Effector CD8-positive, alpha-beta T cell (primary cell): ENCODE results near the gene NAPB.
"Not testable (repeated sequence)": the region's sequence is repeated elsewhere in the genome, so short reads cannot be mapped to it uniquely, and the experiment has no call there.

ENCODE experiments used
- DNase-seq: peaks from one replicate; lab custom pipeline; 2025; lab: John Stamatoyannopoulos, UW

Gene NAPB

DNA sequence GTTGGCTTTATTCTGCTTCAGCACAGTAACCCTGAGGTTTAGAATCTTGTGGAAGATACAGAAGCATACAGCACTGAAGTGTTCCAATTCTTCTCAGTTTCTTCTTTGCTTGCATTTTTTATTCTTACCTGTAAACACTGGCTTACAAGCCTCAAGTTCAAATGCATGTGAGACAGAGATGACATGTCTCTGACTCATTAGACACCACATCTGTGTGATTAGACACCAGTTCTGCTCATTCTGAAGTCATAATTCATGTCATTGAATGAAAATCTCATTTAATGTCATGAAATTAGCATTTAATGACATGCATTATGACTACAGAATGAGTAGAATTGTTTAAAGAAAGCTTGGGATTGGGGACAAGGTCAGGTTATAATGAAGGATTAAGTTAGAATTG lies 53.5 kb downstream of the NAPB start:
- no peak for DNase-seq

DNA sequence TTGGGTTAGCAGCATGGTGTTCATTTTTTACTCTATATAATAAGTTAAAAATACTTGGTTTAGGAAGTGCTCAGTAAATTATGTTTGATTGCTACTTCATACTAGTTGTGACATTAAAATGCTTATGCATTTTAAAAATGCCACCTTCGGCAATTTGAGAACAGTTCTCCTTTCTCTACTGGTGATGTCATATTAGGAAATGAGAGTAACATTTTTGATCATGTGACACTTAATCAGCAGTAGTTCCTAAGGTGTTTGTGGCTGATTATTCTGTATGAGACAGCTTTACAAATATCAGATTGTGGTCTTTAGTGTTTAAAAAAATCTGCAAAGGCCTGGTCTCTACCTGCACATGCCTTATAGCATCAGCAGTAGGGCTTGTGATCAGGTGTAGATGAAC lies 54.9 kb downstream of the NAPB start:
- no peak for DNase-seq

DNA sequence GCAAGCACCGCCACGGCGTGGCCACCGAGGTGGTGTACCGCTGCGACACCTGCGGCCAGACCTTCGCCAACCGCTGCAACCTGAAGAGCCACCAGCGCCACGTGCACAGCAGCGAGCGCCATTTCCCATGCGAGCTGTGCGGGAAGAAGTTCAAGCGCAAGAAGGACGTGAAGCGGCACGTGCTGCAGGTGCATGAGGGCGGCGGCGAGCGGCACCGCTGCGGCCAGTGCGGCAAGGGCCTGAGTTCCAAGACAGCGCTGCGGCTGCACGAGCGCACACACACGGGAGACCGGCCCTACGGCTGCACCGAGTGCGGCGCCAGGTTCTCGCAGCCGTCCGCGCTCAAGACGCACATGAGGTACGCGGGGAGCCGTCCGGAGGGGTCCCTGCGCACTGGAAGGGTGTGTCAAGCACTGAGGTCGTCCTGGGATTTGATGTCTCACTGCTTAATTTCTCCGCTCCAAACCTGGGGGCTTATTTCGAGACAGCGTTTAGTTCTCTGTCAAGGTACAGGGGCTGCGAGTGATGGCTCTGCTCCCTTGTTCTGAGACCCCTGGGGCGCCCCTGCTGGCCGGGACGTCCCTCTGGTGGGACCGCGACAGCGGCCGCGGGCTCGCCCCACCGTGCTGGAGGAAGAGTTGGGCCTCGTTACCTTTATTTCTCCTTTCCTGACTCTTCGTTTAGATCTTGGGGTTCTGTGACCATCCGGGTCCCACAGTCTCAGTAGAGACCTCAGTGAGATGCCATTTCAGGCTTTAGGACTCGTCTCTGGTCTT lies 55.7 kb downstream of the NAPB start:
- no peak for DNase-seq

DNA sequence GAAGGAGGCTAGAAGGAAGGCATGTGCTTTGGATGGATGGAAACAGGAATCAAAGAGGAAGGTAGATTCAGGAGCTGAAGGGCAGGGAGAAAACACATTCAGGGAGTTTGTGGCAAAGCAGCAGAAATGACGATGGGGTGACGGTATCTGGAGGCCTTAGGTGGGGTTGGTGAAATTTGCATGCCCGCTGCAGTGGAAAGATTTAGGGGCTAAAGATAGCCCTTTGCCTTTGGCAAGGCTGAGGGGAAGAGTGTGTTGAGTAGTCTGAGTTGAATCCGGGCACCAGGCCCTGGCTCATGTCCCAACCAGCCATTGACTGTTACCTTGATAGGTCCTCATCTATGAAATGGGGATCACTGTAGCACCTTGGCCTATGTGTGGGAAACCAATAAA lies 58.0 kb downstream of the NAPB start:
- DNase-seq = no peak

DNA sequence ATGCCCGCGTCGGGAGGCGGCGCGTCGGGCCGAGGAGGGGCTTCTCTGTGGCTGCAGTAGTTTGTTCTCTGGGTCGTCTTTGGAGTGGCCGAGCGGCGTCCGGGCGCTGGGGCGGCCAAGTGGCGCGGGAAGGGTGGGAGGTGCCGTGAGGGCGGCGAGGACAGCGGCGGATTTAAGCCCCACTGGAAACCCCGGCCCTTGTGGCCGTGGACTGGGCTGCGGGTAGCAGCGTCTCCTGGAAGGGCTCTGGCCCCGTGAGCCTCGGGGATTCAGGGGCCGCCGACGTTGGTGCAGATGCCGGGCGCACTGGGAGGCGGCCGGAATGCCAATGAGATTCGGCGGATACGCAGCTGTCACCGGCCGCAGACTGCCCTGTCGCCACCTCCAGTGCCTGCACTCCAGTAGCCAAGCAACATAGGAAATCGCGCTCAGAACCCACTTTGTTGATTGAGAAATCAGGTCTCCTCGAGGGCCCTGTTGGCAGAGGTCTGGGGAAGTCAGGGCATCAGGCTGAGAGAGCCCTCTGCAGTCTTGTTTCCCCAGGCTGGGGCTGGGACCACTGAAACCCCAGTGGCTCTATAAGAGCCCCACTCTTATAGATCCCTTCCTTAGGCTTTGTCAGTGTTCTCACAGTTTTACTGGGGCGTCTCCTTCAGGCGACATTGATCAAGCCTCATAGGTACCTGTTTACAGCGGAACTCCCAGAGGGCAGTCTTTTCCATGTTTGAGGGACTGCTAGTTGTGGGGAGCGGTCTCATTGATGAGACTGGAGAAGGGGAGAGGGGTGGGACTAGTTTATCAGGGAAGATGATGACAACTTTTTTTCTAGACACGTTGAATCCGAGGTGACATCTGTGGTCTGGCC lies 58.7 kb downstream of the NAPB start:
- DNase-seq = no peak

DNA sequence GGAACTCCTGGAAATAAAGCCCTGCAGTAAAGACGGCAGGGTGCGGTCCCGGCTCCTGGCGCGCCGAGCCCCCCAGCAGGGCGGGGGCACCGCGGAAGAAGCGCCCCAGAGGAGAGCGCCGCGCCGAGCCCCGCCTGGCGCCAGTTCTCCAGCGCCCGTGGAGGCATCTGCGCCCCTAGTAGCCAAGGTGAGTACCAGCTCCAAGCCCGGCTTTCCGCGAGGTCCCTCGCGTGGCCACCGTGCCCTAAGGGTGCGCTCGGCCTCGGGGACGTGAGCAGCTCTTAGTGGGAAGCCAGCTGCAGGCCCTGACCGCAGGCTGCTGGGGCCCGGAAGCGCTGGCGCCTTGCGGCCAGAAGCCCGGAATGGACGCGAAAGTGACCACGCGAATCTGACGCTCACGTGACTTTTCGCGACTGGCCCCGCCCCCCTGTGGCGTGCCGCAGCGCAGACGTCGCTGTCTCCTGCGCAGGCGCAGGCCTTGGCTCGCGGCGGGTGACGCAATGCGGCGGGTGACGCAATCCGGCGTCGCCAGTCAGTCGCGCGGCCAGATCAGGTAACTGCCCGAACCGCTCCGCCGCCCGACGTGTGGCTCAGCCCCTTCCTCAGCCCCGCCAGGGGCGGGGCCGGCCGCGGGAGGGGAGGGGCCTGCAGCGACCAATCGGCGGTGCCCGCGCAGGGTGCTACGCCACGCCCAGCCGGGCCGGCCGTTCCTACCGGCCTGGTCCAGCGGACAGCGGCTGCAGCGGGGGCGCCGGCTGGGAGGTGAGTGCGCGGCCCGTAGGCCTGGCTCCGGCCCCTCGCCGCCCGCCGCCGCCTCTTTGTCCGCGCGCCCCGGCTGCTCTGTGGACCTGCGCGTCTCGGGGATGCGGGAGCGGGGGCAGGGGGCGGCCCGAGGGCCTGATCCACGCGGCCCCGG lies 59.6 kb downstream of the NAPB start, which contains the start of gene GZF1:
Gene GZF1 (plus strand): TSS at position 707 of the 916 bp plus-strand sequence. CDS start 2,202 bp downstream, outside the sequence.
- DNase-seq = peak; percentile 96

DNA sequence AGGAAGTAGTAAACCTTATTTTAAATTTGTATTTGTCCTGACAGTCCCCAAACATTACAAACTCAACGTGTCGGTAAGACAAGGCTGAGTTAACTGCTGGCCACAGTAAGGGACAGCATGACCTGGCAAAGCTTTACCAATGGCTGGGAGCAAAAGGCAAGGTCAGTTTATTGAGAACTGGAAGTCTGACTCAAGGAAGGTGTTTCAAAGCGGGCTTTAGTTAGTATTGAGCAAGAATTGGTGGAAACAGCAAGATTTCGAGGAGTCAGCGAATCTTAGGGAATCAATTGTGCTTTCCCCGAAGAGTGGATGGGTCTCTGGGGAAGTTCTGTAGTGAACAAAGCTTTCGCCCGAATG lies 60.2 kb downstream of the NAPB start:
- no peak for DNase-seq

DNA sequence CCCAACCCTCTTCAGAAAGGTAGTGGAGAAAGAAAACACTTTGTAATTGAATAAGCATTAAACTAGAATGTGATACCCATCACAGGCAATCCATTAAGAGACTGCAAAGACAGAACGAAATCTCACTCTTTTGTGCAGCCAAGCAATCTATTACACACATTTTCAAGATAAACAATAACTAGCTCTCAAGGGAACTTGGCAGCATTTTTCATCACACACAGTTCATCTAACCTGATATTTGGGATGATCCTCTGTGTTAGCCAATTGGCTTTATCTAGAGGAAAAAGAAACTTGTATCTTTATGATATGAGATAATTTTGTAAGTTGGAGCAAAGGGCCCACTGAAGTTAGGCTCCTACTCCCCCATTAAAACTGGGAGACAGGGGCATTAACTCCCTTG lies 60.8 kb downstream of the NAPB start:
- no peak for DNase-seq

DNA sequence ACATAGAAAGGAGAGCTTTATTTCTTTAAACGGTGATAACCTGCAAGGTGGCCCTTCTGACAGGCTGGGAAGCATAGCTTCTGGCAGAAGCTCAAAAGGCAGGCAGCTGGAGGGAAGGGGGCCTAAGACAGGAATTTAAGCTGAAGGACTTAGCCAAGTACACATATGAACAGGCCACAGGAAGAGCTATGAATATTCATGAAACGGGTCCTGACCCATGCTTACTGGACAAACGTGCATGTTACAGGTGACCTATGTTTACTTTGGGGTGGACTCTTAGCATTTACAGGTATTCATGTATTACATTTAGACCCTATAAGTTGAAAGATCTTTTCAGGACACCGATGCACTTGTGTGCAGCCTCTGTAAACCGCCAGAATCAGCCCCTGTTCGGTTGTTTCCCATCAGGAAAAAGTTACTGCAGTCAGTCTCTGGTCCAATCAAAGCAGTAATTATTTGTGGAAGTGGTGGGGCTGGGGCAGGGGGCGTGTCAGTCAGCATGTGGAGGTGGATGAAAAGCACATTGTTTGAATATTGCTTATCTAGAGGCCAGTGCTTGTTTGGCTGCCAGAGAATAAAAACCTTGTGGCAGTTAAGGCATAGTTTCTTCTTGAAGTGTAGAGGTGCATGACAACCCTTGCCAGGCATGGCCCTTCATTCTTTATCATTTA lies 62.2 kb downstream of the NAPB start:
- DNase-seq = no peak

DNA sequence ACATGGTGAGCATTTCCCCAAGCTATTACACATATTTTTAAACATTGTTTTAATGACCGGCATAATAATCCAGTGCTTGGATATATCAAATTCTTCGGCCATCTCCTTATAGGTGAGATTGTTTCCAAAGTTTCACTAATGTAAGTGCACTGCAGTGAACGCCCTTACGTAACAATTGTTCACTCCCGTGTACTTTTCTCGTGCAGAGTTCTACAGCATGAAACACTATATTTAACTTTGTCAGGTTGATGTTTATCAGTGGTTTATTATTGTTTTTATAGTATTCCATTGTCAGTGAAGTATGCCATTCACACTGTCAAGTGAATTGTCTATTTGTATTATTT lies 62.8 kb downstream of the NAPB start:
- DNase-seq = no peak

DNA sequence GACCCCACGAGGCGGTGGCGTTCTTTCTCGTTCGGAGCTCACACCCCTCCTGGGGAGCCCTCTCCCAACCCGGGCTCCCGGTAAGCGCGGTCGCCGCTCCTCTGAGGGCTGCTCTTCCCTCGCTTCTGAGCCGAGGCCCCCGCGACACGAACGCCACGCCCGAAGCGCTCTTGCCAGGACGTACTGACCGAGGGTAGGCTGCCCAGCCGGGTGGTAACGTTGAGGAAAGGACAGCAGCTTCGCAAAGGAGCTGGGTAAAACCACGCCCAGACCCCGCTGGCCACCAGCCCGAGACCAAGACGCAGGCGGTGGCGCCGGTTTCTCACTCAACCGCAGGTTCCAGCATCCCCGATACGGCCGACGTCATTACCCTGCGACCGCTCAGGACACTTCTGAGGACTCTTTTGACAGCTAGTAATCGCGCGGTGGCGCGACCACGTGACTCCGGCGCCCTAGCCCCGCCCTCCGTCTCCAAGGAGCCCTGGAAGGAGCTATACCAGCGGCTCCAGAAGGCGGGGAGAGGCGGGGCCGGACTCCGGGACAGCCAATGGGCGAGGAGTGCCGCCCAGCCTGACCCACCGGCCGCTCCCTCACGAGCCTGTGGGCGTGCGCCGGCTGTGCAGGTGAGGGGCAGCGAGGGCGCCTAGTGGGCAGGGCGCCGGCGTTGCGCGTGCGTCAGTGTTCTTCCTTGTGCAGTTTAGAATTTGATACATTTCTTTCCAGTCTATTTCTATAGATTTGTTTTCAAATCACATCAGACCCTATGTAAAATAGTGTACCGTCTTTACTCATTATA lies 63.3 kb downstream of the NAPB start:
- DNase-seq = peak; percentile 99

DNA sequence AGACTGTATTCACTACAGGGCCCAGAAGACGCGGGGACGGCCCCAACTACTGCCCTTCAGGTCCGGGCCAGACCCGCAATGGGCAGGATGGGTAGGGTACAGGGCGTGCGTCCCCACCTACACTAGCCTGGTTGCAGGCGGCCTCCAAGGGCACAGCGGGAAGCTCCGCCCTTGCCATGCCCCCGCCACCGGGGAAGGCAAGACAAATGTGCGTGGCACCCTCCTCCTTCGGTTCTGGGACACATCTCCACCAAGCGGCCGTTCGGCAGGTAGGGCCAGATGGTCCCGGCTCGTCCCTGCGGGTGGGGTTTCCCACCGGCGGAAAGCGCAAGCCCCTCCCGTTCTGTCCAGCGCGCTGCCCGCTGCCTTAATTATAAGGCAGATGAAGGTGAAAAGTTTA lies 65.1 kb downstream of the NAPB start:
- DNase-seq = no peak

DNA sequence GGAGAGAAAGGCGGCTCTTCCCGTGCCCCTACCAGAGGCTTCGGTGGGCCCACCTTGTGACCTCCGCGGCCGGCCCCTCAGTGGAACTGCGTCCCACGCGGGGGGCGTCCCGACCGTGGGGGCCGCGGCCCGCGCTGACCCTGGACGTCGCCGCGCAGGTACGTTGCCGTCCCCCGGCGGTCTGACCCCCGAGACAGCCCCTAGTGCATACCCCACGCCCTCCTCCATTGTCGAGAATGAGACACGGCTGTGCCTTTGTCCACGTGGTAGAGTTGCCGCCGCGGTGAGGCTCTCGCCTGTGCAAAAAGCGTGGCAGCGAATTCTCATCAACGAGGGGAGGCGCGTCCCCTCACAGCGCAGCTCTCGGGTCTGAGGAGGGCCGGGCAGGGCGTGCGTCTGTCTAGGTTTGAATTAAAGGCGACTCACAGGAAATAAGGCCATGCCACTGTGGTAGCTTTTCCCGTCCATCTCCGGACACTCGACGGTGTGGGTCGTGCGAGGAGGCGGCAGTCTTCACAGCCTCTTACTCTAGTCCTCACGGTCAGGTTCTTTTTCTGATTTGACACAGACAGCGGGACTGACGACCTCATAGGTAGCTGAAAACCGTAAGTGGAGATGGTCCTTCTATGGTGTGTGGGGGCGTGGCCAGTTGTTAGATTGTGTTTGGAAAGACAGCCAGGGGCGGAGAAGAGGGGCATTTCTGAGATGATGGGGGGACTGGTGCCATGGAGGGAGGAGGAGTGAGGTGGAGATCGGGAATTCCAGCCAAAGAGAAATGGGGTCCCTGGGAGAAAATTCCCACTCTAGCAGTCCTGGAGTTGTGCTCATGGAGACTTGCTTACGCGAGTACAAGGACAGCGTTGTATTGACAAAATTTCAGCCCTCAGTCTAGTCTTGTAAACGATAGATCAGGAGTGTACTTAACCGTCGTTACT lies 70.1 kb downstream of the NAPB start:
- peak; percentile 48 for DNase-seq

DNA sequence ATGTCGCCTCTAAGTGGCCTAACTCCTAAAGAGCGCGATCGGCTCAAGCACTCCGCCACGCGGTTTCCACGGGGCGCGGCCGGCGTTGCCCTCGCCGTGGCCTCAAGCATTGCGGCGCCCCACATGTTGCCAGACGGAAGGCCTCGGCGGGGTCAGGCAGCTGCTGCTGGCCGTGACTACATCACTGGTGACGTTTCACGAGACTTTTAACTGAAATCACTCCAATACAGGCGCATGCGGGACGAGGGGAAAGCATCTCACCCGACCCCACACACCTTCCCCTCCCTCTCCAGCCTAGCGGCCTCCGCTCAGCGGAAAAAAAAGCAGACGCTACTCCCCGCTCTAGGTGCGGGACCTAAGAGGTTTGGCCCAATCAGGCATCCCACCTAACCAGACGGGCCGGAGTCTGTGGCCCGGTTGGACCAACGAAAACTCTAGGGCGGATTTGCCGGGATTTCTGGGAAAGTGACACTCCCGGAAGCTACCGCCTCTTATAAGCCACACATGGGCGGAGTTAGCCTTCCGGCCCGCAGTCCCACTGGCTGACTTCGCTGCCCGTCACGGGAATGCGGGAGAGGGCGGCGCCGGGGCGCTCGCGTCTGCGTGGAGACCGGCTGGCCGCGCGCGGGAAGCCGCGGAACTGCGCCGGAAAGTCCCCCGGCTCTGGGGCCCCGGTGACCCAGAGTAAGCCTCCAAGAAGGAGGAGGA lies 70.9 kb downstream of the NAPB start, which contains the start of gene NXT1:
Gene NXT1 (plus strand): TSS at position 596 of the 708 bp plus-strand sequence. CDS start 3,251 bp downstream, outside the sequence.
- peak; percentile 91 for DNase-seq

DNA sequence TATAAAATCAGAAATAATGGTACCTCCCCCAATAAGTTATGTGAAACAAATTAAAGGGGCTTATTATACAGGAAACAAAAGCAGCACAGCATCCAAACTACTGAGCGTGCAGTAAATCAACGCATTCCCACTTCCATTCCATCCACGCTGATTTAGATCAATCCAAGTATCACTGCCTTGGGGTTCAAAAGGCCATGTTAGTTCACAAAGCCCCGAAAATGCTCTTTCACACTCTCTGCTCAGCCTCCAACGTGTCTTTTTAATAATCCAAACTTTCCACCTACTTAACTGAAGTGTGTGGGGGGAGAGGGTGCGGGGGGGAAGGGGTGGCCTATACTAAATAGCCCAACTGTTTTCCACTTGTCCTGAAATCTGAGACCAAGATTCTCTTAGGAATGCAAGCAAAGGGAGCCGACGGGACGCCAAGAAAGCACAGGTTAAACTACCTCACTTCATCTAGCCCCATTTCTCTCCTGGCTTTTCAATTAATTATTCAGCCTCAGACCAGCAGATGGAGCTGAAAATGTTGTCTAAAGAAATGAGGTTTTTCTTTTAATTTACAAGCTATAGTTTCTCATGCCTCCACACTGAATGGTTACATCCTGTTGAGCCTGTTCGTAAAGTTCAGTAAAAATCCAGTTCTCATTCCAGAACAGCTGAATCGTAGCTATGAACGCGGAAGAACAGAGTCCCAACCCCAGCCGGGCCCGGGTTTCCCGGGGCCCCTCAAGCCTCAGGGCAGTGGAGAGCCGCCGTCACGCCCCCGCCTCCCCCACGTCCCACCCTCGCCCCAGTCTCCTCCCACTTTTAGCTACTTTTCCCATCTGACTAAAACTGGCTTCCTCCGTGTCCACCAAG lies 71.7 kb downstream of the NAPB start:
- DNase-seq = peak; percentile 66

DNA sequence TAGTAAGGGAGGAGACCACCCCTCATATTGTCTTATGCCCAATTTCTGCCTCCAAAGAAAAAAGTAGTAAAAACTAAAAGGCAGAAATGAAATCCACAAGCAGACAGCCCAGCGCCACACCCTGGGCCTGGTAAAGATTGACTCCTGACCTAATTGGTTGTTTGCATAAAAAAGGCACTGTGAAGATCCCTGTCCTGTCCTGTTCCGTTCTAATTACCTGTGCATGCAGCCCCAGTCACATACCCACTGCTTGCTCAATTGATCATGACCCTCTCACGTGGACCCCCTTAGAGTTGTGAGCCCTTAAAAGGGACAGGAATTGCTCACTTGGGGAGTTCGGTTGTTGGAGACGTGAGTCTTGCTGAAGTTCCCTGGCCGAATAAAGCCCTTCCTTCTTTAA lies 72.8 kb downstream of the NAPB start:
- DNase-seq = not testable (repeated sequence)

DNA sequence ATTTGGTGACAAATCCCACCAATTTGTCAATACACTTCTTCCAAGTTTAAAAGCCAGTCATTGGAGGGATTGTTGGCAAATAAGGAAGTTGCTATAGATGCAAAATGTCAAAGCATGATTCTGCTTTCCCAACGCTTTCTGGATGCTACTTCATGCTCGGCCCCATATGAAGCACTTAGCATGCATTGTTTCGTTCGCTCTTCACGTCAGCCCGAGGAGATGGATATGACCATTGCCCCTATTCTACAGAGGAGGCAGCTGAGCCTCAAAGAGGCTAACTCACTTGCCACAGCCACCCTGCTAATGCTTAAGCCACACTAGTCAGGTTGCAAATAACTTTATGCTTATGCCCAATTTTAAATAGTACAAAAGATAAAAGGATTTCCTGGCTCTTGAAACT lies 73.5 kb downstream of the NAPB start:
- DNase-seq = no peak

DNA sequence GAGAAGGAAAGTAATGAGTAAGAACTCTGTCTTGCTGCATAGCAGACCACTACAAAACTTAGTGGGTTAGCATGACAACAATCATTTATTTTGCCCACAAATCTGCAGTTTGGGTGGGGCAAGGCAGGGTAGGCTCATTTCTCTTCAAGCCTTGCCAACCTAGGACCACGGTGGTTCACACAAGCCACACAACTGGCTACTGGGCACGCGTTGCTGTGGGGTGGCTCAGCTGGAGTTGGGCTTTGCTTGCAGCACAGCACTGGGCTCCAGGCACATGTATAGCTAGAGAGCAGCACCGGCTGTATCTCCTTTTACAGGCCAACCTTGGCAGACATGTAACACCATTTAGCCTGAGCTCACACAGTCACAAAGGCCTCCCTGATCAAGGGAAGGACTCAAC lies 75.3 kb downstream of the NAPB start:
- DNase-seq = no peak
